Endothelial cell (in vitro differentiated cells): ENCODE measurements around the gene FBXW8. TPM values are rescaled to one million over a fixed set of nuclear protein-coding genes. Genes with fewer than 3 reads are reported as not detected.

ENCODE experiments used
- DNase-seq: peaks from one replicate; pipeline ENCODE4 v3.0.0; 2021; ENCODE audit warnings: low spot score
- H3K27ac Mint-ChIP-seq: one replicate; pipeline ENCODE4 v1.8.0; 2021; ENCODE audit warnings: mixed read lengths, inconsistent platforms; ENCODE audit not compliant: unreplicated experiment
- H3K27me3 Mint-ChIP-seq: one replicate; pipeline ENCODE4 v1.8.0; 2021; ENCODE audit warnings: mild to moderate bottlenecking, moderate library complexity, mixed read lengths, inconsistent platforms; ENCODE audit not compliant: unreplicated experiment
- H3K36me3 Mint-ChIP-seq: one replicate; pipeline ENCODE4 v1.8.0; 2021; ENCODE audit warnings: mild to moderate bottlenecking, low read depth, mixed read lengths, inconsistent platforms; ENCODE audit not compliant: unreplicated experiment
- H3K4me1 Mint-ChIP-seq: one replicate; pipeline ENCODE4 v1.8.0; 2021; ENCODE audit warnings: mild to moderate bottlenecking, mixed read lengths, inconsistent platforms; ENCODE audit not compliant: unreplicated experiment
- H3K4me3 Mint-ChIP-seq: one replicate; pipeline ENCODE4 v1.8.0; 2021; ENCODE audit warnings: mild to moderate bottlenecking, mixed read lengths, inconsistent platforms; ENCODE audit not compliant: unreplicated experiment
- H3K9me3 Mint-ChIP-seq: one replicate; pipeline ENCODE4 v1.8.0; 2021; ENCODE audit warnings: mixed read lengths, inconsistent platforms; ENCODE audit not compliant: unreplicated experiment
- total RNA-seq: library from RNA; stranded (reverse); fragmentation: NEBNext Ultra II Directional; extraction: Animal tissue kit (Norgen Biotek cat#: 25700); gene quantifications from one replicate; pipeline ENCODE4 v1.2.1, GENCODE V29; 2021; ENCODE audit not compliant: unreplicated experiment
- TF ChIP-seq, protein P1 (sequence below): fragments of 200-600 bp; sonication (generic); IDR thresholded peaks from one replicate; pipeline ENCODE4 v1.5.0; 2021; ENCODE audit warnings: antibody characterized with exemption; ENCODE audit not compliant: unreplicated experiment

Gene FBXW8
- total RNA-seq, 1 donor from 2014 or later: 17.8 TPM

DNA sequence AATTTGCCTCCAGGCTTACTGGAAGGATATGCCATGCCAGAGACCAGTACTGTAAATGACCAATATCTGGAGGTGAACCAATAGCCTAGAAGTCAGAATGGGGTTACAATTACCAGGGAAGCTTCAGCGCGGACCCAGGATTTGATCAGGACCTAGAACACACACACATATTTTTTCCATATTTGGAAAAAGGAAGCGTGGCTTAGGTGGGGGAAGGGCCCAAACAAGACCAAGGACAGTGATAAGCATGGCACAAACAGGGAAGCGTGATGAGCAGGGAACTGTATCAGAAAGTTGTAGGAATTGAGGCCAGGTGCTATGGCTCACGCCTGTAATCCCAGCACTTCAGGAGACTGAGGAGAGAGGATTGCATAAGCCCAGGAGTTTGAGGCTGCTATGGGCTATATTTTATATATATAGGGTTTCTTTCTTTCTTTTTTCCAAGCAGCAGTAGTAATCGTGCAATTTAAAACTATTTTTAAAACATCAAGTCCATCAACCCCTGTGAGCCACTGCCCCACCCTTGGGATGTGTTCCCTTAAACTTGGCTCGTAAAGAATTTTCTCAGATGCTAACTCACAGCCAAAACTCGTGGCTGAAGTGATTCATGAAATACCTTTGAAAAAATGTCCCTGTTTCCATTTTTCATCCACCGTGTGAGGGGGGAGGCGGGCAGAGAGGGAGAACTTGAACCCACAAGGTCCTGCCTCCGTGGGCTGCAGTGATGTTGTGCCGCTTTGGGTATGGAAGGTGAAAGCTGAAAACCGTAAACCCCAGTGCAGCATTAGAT lies 46.2 kb upstream of the FBXW8 start:
- Mint-ChIP-seq H3K9me3 (no peaks in the 10 kb centered on the region), H3K4me3 (no peak overlapping the region), H3K4me1 (no peaks in the 10 kb centered on the region), H3K36me3 (no peaks in the 10 kb centered on the region), H3K27me3 (peaks cover 4% of the 10 kb centered on the region), H3K27ac (no peak overlapping the region)
- DNase-seq: no peak
- TF ChIP-seq, protein P1, sequence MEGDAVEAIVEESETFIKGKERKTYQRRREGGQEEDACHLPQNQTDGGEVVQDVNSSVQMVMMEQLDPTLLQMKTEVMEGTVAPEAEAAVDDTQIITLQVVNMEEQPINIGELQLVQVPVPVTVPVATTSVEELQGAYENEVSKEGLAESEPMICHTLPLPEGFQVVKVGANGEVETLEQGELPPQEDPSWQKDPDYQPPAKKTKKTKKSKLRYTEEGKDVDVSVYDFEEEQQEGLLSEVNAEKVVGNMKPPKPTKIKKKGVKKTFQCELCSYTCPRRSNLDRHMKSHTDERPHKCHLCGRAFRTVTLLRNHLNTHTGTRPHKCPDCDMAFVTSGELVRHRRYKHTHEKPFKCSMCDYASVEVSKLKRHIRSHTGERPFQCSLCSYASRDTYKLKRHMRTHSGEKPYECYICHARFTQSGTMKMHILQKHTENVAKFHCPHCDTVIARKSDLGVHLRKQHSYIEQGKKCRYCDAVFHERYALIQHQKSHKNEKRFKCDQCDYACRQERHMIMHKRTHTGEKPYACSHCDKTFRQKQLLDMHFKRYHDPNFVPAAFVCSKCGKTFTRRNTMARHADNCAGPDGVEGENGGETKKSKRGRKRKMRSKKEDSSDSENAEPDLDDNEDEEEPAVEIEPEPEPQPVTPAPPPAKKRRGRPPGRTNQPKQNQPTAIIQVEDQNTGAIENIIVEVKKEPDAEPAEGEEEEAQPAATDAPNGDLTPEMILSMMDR: no peak

GRCh38 chr12:116867523-116867922 lies 43.2 kb upstream of the FBXW8 start:
- H3K27me3 Mint-ChIP-seq: peaks cover 4% of the 10 kb centered on the region
- TF ChIP-seq, protein P1: no peak
- H3K27ac Mint-ChIP-seq: peak overlapping the region; percentile 42
- H3K4me1 Mint-ChIP-seq: no peaks in the 10 kb centered on the region
- H3K36me3 Mint-ChIP-seq: no peaks in the 10 kb centered on the region
- no peak for DNase-seq
- no peaks in the 10 kb centered on the region for H3K9me3 Mint-ChIP-seq
- H3K4me3 Mint-ChIP-seq: no peak overlapping the region

DNA sequence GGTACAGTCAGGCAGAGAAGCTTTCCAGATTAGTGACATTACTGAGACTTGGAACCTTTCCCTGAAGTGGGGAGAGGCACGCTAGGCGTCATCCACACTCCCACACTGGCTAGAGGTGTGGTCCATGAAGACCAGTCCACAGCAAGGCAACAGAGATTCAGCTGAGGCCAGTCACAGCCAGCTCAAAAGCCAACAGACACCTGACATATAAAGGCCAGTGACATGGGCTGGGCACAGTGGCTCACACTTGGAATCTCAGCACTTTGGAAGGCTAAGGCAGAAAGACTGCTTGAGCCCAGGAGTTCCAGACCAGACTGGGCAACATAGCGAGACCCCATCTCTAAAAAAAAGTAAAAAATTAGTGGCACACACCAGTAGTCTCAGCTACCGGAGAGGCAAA lies 40.4 kb upstream of the FBXW8 start:
- H3K27ac Mint-ChIP-seq: no peak overlapping the region
- peaks cover 8% of the 10 kb centered on the region for H3K27me3 Mint-ChIP-seq
- H3K4me1 Mint-ChIP-seq: no peaks in the 10 kb centered on the region
- TF ChIP-seq, protein P1: no peak
- no peak overlapping the region for H3K4me3 Mint-ChIP-seq
- H3K9me3 Mint-ChIP-seq: no peaks in the 10 kb centered on the region
- no peaks in the 10 kb centered on the region for H3K36me3 Mint-ChIP-seq
- DNase-seq: no peak

GRCh38 chr12:116874324-116874995 lies 36.3 kb upstream of the FBXW8 start:
- Mint-ChIP-seq H3K4me3 (no peak overlapping the region), H3K36me3 (peaks cover 5% of the 10 kb centered on the region), H3K27ac (no peak overlapping the region)

More at GRCh38 chr12:116874324-116874995, 36.3 kb upstream of the FBXW8 start:
- Mint-ChIP-seq H3K9me3 (no peaks in the 10 kb centered on the region), H3K27me3 (peaks cover 15% of the 10 kb centered on the region), H3K4me1 (peaks cover 7% of the 10 kb centered on the region)
- no peak for DNase-seq
- TF ChIP-seq, protein P1: no peak
